NCI-H82 (cell line): Measurements from ENCODE around the gene CADM1.

Experiments used
- DNase-seq: peaks from one replicate; lab custom pipeline; 2025; lab: John Stamatoyannopoulos, UW

Gene CADM1

GRCh38 chr11:115279813-115280761 is 224.1 kb downstream of the CADM1 start:
- DNase-seq, result peak; percentile 93

- no peak for DNase-seq
These were observed 227.4 kb downstream of the CADM1 start for GRCh38 chr11:115276799-115277198.

GRCh38 chr11:115276191-115276590 is 228.0 kb downstream of the CADM1 start:
- DNase-seq, result peak; percentile 69

- DNase-seq, result no peak
These were observed 229.2 kb downstream of the CADM1 start for GRCh38 chr11:115275045-115275444.

- no peak for DNase-seq
These were observed 231.3 kb downstream of the CADM1 start for GRCh38 chr11:115272925-115273324.

- no peak for DNase-seq
These were observed 232.6 kb downstream of the CADM1 start for GRCh38 chr11:115271643-115272042.

GRCh38 chr11:115269191-115269950 is 234.8 kb downstream of the CADM1 start:
- no peak for DNase-seq

- DNase-seq, result no peak
These were observed 236.3 kb downstream of the CADM1 start for GRCh38 chr11:115267871-115268270.

- no peak for DNase-seq
These were observed 236.9 kb downstream of the CADM1 start for GRCh38 chr11:115267238-115267781.

- no peak for DNase-seq
These were observed 238.1 kb downstream of the CADM1 start for GRCh38 chr11:115266066-115266639.

- peak; percentile 14 for DNase-seq
These were observed 240.2 kb downstream of the CADM1 start for GRCh38 chr11:115263799-115264656.

- DNase-seq, result no peak
These were observed 246.0 kb downstream of the CADM1 start for GRCh38 chr11:115258216-115258615.

GRCh38 chr11:115257678-115258077 is 246.5 kb downstream of the CADM1 start:
- DNase-seq, result no peak

- no peak for DNase-seq
These were observed 246.9 kb downstream of the CADM1 start for GRCh38 chr11:115257270-115257669.

- DNase-seq, result peak; percentile 31
These were observed 247.6 kb downstream of the CADM1 start for GRCh38 chr11:115256397-115257197.

- no peak for DNase-seq
These were observed 249.0 kb downstream of the CADM1 start for GRCh38 chr11:115255006-115255762.

- DNase-seq, result no peak
These were observed 253.1 kb downstream of the CADM1 start for GRCh38 chr11:115251126-115251525.

- no peak for DNase-seq
These were observed 255.1 kb downstream of the CADM1 start for GRCh38 chr11:115249061-115249578.

GRCh38 chr11:115247953-115248352 is 256.3 kb downstream of the CADM1 start:
- no peak for DNase-seq
